ENCODE measurements around the gene KRT27. TPM values are rescaled to one million over a fixed set of nuclear protein-coding genes. Genes with fewer than 3 reads are reported as not detected.

The KRT27 gene
- total and polyA plus RNA-seq, 2 experiments from 2014 or later, result not detected

GRCh38 chr17:40760105-40761016, 22.0 kb downstream of the KRT27 start:
- H3K4me2 ChIP-seq, result no peak overlapping the region
- H4K20me1 ChIP-seq (replicated peaks; ENCODE audit: insufficient read depth), result no peaks in the 10 kb centered on the region
- Mint-ChIP-seq H3K36me3 (ENCODE audit: low read depth) (no peaks in the 10 kb centered on the region), H3K4me3 (no peak overlapping the region), H3K9me3 (peaks cover 43% of the 10 kb centered on the region), H3K4me1 (no peaks in the 10 kb centered on the region), H3K27me3 (ENCODE audit: insufficient read depth, low read depth, poor library complexity) (no peaks in the 10 kb centered on the region), H3K27ac (no peak overlapping the region)
- ATAC-seq (no peak), DNase-seq (ENCODE audit: low spot score) (no peak)
- no peak overlapping the region for H3K4me3 ChIP-seq
- no peaks in the 10 kb centered on the region for H3K27me3 ChIP-seq (ENCODE audit: insufficient read depth)
- H2AFZ ChIP-seq, result no peak overlapping the region
- H3K79me2 ChIP-seq (replicated peaks; ENCODE audit: insufficient read depth), result no peaks in the 10 kb centered on the region
- no peaks in the 10 kb centered on the region for H3K9me2 ChIP-seq (ENCODE audit: insufficient read depth)
- H3K27ac ChIP-seq (ENCODE audit: low read depth), result no peak overlapping the region
- H3F3A ChIP-seq (replicated peaks; ENCODE audit: low read depth), result no peaks in the 10 kb centered on the region
- no peaks in the 10 kb centered on the region for H3K36me3 ChIP-seq (ENCODE audit: insufficient read depth)
- TF ChIP-seq CREB1 (CRISPR knock-in tag; IDR thresholded peaks at IDR 0.05; ENCODE audit: low read depth) (no peak), REST (IDR thresholded peaks at IDR 0.05; ENCODE audit: unreplicated experiment) (no peak), EZH2 (IDR thresholded peaks at IDR 0.05; ENCODE audit: low read depth, unreplicated experiment) (no peak), STAT1 (IDR thresholded peaks at IDR 0.05; ENCODE audit: unreplicated experiment) (no peak), ZNF462 (CRISPR knock-in tag; IDR thresholded peaks at IDR 0.05) (no peak), ETS1 (IDR thresholded peaks at IDR 0.05) (no peak)
- no peaks in the 10 kb centered on the region for H3K4me1 ChIP-seq (ENCODE audit: insufficient read depth)
